ENCODE data around the gene ADH5.

DNA sequence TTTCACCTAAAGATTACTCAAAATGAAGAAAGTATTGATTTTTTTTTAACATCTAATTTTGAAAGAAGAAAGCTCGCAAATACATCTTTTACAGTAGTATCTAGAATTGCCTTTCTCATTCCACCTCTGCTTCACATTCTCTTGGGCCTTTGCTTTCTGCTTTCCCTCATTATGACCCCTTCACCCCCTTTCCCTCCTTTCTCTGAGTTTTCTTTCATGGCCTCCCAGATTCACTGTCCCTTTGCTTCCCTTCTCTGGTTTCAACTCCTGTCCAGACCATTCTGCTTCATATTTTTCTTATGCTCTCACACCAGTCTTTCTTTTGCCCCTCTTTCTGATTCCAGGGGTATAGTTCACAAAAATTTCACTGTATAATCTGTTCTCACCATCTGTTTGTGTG is 29.0 kb downstream of the ADH5 start:
- TF ChIP-seq POLR2A (IDR thresholded peaks at IDR 0.05): no peak
- TF ChIP-seq, protein P1, sequence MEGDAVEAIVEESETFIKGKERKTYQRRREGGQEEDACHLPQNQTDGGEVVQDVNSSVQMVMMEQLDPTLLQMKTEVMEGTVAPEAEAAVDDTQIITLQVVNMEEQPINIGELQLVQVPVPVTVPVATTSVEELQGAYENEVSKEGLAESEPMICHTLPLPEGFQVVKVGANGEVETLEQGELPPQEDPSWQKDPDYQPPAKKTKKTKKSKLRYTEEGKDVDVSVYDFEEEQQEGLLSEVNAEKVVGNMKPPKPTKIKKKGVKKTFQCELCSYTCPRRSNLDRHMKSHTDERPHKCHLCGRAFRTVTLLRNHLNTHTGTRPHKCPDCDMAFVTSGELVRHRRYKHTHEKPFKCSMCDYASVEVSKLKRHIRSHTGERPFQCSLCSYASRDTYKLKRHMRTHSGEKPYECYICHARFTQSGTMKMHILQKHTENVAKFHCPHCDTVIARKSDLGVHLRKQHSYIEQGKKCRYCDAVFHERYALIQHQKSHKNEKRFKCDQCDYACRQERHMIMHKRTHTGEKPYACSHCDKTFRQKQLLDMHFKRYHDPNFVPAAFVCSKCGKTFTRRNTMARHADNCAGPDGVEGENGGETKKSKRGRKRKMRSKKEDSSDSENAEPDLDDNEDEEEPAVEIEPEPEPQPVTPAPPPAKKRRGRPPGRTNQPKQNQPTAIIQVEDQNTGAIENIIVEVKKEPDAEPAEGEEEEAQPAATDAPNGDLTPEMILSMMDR (IDR thresholded peaks at IDR 0.05): no peak
